B cell (primary cell): ENCODE data around the gene SLC2A11. TPM values are rescaled to one million over a fixed set of nuclear protein-coding genes. Genes with fewer than 3 reads are reported as not detected.

Experiments
- ATAC-seq: fragments of 200-7000 bp; cut with Tn5 transposase; one replicate; pipeline ENCODE4 v1.10.0; 2021; ENCODE audit warnings: low read depth, mild to moderate bottlenecking, moderate number of reproducible peaks, moderate library complexity
- CTCF ChIA-PET: fragments of 350-600 bp; sonication (Branson Sonifier 250); formaldehyde crosslinking; loops from one replicate; lab custom pipeline; 2021; ENCODE audit warnings: antibody characterized with exemption, inconsistent platforms; lab: Charles Lee
- POLR2A ChIA-PET: fragments of 350-600 bp; sonication (Branson Sonifier 250); formaldehyde crosslinking; loops from one replicate; lab custom pipeline; 2021; ENCODE audit warnings: antibody characterized with exemption; lab: Charles Lee
- DNase-seq: peaks from one replicate; pipeline ENCODE4 v3.0.0; 2013
- H2AFZ ChIP-seq: 2 replicates; pipeline ENCODE4 v1.6.1; 2012; ENCODE audit warnings: mild to moderate bottlenecking, low read depth, low read length; ENCODE audit not compliant: insufficient read depth, poor library complexity, severe bottlenecking
- H3K27ac ChIP-seq, 2 donors: 1 replicate in 1 of 2; 2 replicates in 1 of 2; pipeline ENCODE4 v1.5.1; 2012 to 2013; ENCODE audit warnings: low read length in 2 of 2, mild to moderate bottlenecking in 2 of 2, moderate library complexity in 1 of 2
- H3K27me3 ChIP-seq, 4 experiments: fragments of 200-600 bp in 1 of 4; sonication (generic) in 1 of 4; replicated peaks in 1 of 4; 1 replicate in 2 of 4; 2 replicates in 2 of 4; pipeline versions ENCODE4 v1.6.1 to v1.7.0; 2013 to 2016; ENCODE audit warnings: low read length in 3 of 4, mild to moderate bottlenecking in 2 of 4, mixed read lengths in 1 of 4, moderate library complexity in 1 of 4; ENCODE audit not compliant: insufficient read depth in 4 of 4, control insufficient read depth in 3 of 4; ENCODE audit errors: control extremely low read depth in 1 of 4
- H3K36me3 ChIP-seq, 2 experiments: replicated peaks in 1 of 2; 1 replicate in 1 of 2; 2 replicates in 1 of 2; pipeline versions ENCODE4 v1.6.1 to v1.7.1; 2013; ENCODE audit warnings: low read length in 1 of 2; ENCODE audit not compliant: insufficient read depth in 2 of 2, control insufficient read depth in 1 of 2; ENCODE audit errors: control extremely low read depth in 1 of 2, extremely low read depth in 1 of 2
- H3K4me1 ChIP-seq, 2 donors: fragments of 200-600 bp in 1 of 2; sonication (generic) in 1 of 2; 1 replicate in 1 of 2; 2 replicates in 1 of 2; pipeline versions ENCODE4 v1.5.1 to v1.6.1; 2013 to 2017; ENCODE audit warnings: low read length in 2 of 2; ENCODE audit not compliant: control insufficient read depth in 2 of 2, insufficient read depth in 2 of 2
- H3K4me2 ChIP-seq: replicated peaks from 2 replicates; pipeline ENCODE3; 2012; ENCODE audit warnings: mild to moderate bottlenecking, low read depth, low read length; ENCODE audit not compliant: poor library complexity, severe bottlenecking
- H3K4me3 ChIP-seq, 5 experiments: fragments of 200-600 bp in 1 of 5; sonication (generic) in 1 of 5; 1 replicate in 3 of 5; 2 replicates in 2 of 5; pipeline versions ENCODE4 v1.5.1 to v1.7.0; 2011 to 2016; ENCODE audit warnings: low read length in 4 of 5, mild to moderate bottlenecking in 4 of 5, low read depth in 2 of 5, control low read depth in 1 of 5, moderate library complexity in 1 of 5; ENCODE audit not compliant: insufficient read depth in 1 of 5; ENCODE audit errors: control extremely low read depth in 1 of 5, extremely low read depth in 1 of 5
- H3K79me2 ChIP-seq: fragments of 200-600 bp; sonication (generic); one replicate; pipeline ENCODE4 v1.6.0; 2016; ENCODE audit warnings: low read length; ENCODE audit not compliant: control insufficient read depth, insufficient read depth
- H3K9ac ChIP-seq: fragments of 200-600 bp; sonication (generic); 2 replicates; pipeline ENCODE4 v1.6.1; 2017; ENCODE audit warnings: mild to moderate bottlenecking, low read length, moderate library complexity
- H3K9me3 ChIP-seq, 3 donors: one replicate each; pipeline versions ENCODE4 v1.6.1 to v1.7.1; 2013; ENCODE audit warnings: low read length in 2 of 3; ENCODE audit not compliant: control insufficient read depth in 2 of 3, insufficient read depth in 1 of 3; ENCODE audit errors: control extremely low read depth in 1 of 3
- H4K20me1 ChIP-seq: 2 replicates; pipeline ENCODE4 v1.6.0; 2012; ENCODE audit warnings: mild to moderate bottlenecking, low read length; ENCODE audit not compliant: insufficient read depth, control insufficient read depth, poor library complexity, severe bottlenecking
- H3K27ac Mint-ChIP-seq: one replicate; pipeline ENCODE4 v1.8.0; 2021; ENCODE audit warnings: mixed read lengths
- H3K27me3 Mint-ChIP-seq: one replicate; pipeline ENCODE4 v1.8.0; 2021; ENCODE audit warnings: mixed read lengths
- H3K4me1 Mint-ChIP-seq: one replicate; pipeline ENCODE4 v1.8.0; 2021; ENCODE audit warnings: mixed read lengths
- H3K4me3 Mint-ChIP-seq: one replicate; pipeline ENCODE4 v1.8.0; 2021; ENCODE audit warnings: mixed read lengths
- H3K9me3 Mint-ChIP-seq: one replicate; pipeline ENCODE4 v1.8.0; 2022; ENCODE audit warnings: mixed read lengths; ENCODE audit not compliant: insufficient read depth
- CTCF ChIP-seq: fragments of 200-600 bp; IDR thresholded peaks from one replicate; pipeline ENCODE4 v1.8.0; 2022; ENCODE audit warnings: antibody characterized with exemption, mild to moderate bottlenecking
- EZH2 ChIP-seq: IDR thresholded peaks from 2 replicates; pipeline ENCODE4 v1.6.1; 2012; ENCODE audit warnings: borderline replicate concordance, low read depth, mild to moderate bottlenecking, moderate library complexity, low read length; ENCODE audit not compliant: insufficient read depth, poor library complexity, severe bottlenecking
- WGBS: methylation state at CpG from one replicate; pipeline ENCODE4 v1.1.5; 2013; ENCODE audit warnings: missing lambda C conversion rate; ENCODE audit not compliant: insufficient coverage; 5-methylcytosine and 5-hydroxymethylcytosine counted together
- intact Hi-C: fragments of 100-400 bp; cut with micrococcal nuclease; formaldehyde crosslinking; loops from one replicate; pipeline ENCODE4 v1.10.0; 2022
- polyA plus RNA-seq: library from polyadenylated mRNA; depleted of rRNA; stranded (reverse); fragments of >200 nt; gene quantifications from 2 replicates; pipeline ENCODE4 v1.2.3, GENCODE V29; 2012
- total RNA-seq, 2 donors: library from RNA; stranded (reverse); fragments of 120-200 nt in 1 of 2; gene quantifications; 1 replicate in 1 of 2; 2 replicates in 1 of 2; pipeline versions ENCODE4 v1.2.3 to v1.2.4, GENCODE V29; 2013 to 2022

SLC2A11 gene
- total and polyA plus RNA-seq, 2 donors (not counting 1 experiment from before 2014, with no cell fraction given) = 38.6 to 54.3 TPM

- peaks cover 28% of the 10 kb centered on the region for H3K4me1 Mint-ChIP-seq
- H3K27me3 Mint-ChIP-seq = no peaks in the 10 kb centered on the region
- Histone ChIP-seq H3K9ac (peak within 1 kb of the TSS; percentile 81), H3K9me3 (peaks cover 0 to 4% (median 0%) of the 10 kb centered on the region in 3 donors), H4K20me1 (peaks cover 34% of the 10 kb centered on the region), H2AFZ (peak within 1 kb of the TSS; percentile 86), H3K79me2 (peaks cover 12% of the 10 kb centered on the region), H3K36me3 (peaks cover 0 to 16% of the 10 kb centered on the region in 2 experiments), H3K27me3 (no peaks in the 10 kb centered on the region), H3K4me2 (peak within 1 kb of the TSS; percentile 91), H3K4me1 (peaks cover 13 to 19% of the 10 kb centered on the region in 2 donors), H3K27ac (peak within 1 kb of the TSS; percentile 87 to 89), H3K4me3 (peak within 1 kb of the TSS; percentile 26 to 88 (median 84))
- ChIA-PET POLR2A (interaction anchor here (0.6 to 2.5 kb wide), 18 partner anchors 16 to 824 kb away, joined by 3 to 32 read pairs (median 4); partner anchors contain the start of genes DERL3, GUCD1, MMP11 and SLC2A11), CTCF (interaction anchor here (0.7 to 2.5 kb wide), 23 partner anchors 9 to 200 kb away, joined by 3 to 25 read pairs (median 5); partner anchors contain the start of genes MMP11 and SLC2A11)
- H3K27ac Mint-ChIP-seq = peak within 1 kb of the TSS; percentile 98
- under 1% methylated on average over 72 of the region's 72 CpGs for WGBS
- intact Hi-C loops = loop anchor here (1.0 to 5.0 kb wide), 5 partner anchors 20 to 177 kb away; partner anchors contain the start of genes DERL3 and SLC2A11
- peak within 1 kb of the TSS; percentile 93 for H3K4me3 Mint-ChIP-seq
- ATAC-seq (peak; percentile 92), DNase-seq (peak; percentile 96)
- TF ChIP-seq EZH2 = no peak
- TF ChIP-seq CTCF = peak; percentile 76
- H3K9me3 Mint-ChIP-seq = no peaks in the 10 kb centered on the region
Measured at GRCh38 chr22:23893945-23894709, 36.5 kb downstream of the SLC2A11 start, which contains the start of gene MIF. Gene MIF, plus strand, starts transcription at chr22:23894383. Its CDS starts 92 bp downstream, at chr22:23894475.
